HG03175 (cell line): Measurements from ENCODE around the gene IDE.
"Not testable (repeated sequence)": the region's sequence is repeated elsewhere in the genome, so short reads cannot be mapped to it uniquely, and the experiment has no call there.

Experiments used
- ATAC-seq: cut with Tn5 transposase; IDR thresholded peaks from one replicate; pipeline ENCODE4 v1.9.1; 2021; ENCODE audit warnings: mild to moderate bottlenecking, moderate library complexity; ENCODE audit not compliant: unreplicated experiment

IDE gene

GRCh38 chr10:92492748-92493240 lies 81.1 kb downstream of the IDE start:
- ATAC-seq, result no peak

DNA sequence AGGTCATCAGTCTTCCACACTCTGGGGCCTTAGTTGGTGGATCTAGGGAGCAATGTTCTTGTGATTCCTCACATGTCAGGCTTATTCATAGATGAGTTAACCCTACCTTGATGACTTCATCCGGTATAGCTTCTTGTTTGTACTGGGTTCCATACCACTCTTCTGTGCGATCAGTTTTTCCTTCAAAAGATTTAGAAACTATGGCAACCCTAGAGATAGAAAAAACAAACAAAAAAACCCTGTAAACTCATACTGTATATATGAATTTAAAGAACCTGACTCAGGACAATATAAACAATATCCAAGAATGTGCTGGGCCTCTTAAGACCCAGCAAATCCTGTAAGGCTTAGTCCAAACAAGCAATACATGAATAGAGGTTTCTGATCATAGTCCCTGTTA lies 83.5 kb downstream of the IDE start:
- no peak for ATAC-seq

DNA sequence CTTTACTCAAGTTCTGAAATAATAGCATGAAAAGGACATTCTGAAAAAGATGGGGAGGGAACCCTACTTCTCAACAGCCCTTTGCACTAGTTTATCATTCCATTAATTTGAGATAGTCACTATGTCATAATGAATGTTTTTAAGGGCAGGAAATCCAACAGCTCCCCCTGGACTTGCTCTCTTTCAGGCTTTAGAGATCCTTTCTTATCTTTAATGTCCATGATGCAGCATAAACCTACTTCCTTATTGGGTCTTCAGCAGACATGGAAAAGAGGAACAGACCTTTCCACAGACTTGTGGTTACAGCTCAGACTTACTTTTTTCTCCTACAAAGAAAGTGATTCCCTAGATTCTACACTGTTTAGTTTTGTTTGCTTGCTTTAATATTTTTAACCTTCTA lies 87.3 kb downstream of the IDE start:
- no peak for ATAC-seq

DNA sequence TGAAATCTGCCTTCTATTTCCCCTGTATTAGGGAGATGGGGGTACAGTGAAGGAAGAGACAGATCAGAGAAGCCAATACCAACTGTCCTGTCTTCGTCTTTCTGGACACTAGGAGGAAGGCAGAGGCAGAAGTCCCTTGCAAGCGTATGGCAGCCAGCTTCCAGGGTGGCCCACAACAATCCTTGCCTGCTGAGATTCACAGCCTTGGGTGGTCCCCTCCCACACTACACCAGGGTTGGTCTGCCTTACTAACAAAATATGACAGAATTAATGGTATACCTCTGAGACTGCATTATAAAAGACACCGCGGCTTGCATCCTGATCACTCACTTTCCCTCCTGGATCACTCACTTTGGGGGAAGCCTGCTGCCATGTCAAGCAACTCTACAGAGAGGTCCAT lies 90.4 kb downstream of the IDE start:
- ATAC-seq, result no peak

DNA sequence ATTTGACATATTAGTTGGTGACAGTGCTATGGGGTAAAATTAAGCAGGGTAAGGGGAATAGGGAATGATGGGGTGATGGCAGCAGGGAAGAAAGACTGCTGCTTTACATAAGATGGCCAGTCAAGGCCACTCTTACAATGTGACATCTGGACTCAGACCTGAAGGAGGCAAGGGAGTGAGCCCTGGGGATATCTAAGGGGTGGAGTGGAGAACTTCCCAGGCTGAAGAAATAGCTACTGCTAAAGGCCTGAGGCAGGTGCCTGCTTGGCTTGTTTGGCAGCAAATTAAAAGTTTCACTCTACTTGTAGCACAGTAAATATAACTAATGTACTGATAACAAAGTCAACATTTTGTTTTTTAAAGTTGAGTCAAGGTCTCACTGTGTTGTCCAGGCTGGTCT lies 93.5 kb downstream of the IDE start:
- no peak for ATAC-seq

GRCh38 chr10:92479547-92479946 lies 94.3 kb downstream of the IDE start:
- ATAC-seq, result no peak

DNA sequence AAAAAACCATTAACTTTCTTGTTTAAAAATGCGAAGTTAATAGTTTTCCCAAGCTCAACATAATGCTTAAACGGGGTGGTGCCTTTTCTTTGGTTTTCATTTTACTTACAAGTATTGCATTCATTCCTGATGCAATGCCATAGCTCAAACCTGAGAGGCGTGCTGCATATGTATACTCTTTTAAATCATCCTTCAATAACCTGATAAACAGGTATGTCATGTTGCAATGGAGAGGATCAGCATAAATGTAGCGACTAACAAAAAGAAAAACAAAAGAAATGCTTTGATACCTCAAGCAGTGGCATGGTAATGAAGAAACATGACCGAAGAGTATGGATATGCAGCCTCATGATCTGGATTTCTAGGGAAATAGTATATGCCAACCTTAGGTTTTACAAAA lies 95.4 kb downstream of the IDE start:
- no peak for ATAC-seq

- no peak for ATAC-seq
Measured at GRCh38 chr10:92475357-92475868, 98.5 kb downstream of the IDE start.

- no peak for ATAC-seq
Measured at GRCh38 chr10:92470026-92470425, 103.9 kb downstream of the IDE start.

DNA sequence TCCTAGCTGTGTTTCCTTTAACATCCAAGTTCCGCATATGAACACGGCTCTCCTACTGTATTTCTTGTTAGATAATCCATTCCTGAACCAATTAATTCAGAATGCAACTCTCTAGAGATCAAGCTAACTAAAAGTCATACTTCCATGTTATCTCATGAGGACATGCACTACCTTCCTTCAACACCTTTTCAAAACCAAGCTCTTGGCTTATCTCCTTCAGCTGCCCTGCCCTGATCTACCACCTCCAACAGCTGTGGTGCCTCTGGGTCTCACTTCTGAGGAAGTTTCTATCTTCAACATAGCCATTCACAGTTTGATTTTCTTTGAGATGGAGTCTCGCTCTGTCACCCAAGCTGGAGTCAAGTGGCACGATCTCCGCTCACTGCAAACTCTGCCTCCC lies 109.5 kb downstream of the IDE start:
- no peak for ATAC-seq

- no peak for ATAC-seq
Measured at GRCh38 chr10:92463582-92463981, 110.3 kb downstream of the IDE start.

GRCh38 chr10:92454955-92455354 lies 118.9 kb downstream of the IDE start:
- ATAC-seq, result not testable (repeated sequence)

- ATAC-seq, result no peak
Measured at GRCh38 chr10:92452313-92452712, 121.6 kb downstream of the IDE start.

GRCh38 chr10:92451431-92451830 lies 122.5 kb downstream of the IDE start:
- ATAC-seq, result no peak

DNA sequence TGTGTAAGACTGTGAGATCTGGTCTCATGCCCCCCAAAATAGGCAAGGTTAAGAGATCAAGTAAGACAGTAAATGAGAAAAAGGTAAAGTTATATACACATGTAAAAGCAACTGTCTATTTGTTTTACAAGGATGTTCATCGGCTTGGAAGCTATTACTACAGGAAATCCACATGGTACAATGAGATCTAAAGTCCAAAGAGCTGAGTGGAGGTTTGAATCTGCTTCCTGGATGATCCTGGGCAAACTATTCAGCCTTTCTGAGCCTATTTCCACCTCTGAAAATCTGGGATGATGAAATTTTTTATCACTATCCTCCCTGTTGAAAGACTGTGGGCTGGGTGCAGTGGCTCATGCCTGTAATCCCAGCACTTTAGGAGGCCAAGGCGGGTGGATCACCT lies 123.0 kb downstream of the IDE start:
- no peak for ATAC-seq

- ATAC-seq, result no peak
Measured at GRCh38 chr10:92440578-92440977, 133.3 kb downstream of the IDE start.

DNA sequence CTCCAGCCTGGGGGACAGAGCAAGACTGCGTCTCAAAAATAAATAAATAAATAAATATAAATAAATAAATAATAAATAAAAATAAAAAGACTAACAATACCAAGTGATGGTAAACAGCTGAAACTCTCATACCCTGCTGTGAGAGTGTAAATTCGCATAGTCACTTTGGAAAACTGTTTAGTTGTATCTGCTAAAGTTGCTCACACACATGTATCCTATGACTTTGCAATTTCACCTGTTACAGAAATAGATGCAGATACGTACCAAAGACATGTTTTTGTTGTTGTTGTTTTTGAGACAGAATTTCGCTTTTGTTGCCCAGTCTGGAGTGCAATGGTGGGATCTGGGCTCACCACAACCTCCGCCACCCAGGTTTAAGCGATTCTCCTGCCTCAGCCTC lies 135.7 kb downstream of the IDE start:
- ATAC-seq, result no peak

- no peak for ATAC-seq
Measured at GRCh38 chr10:92436611-92437010, 137.3 kb downstream of the IDE start.

DNA sequence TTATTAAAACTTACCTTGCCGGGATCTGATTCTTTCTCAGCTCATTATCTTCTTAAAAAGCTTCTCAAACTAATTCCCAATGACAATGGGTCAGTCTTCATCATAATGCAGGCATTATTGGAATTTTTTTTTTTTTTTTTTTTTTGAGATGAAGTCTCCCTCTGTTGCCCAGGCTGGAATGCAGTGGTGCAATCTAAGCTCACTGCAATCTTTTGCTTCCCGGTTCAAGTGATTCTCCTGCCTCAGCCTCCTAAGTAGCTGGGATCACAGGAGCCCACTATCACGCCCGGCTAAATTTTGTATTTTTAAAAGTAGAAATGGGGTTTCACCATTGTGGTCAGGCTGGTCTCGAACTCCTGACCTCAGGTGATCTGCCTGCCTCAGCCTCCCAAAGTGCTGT lies 137.8 kb downstream of the IDE start:
- ATAC-seq, result not testable (repeated sequence)

DNA sequence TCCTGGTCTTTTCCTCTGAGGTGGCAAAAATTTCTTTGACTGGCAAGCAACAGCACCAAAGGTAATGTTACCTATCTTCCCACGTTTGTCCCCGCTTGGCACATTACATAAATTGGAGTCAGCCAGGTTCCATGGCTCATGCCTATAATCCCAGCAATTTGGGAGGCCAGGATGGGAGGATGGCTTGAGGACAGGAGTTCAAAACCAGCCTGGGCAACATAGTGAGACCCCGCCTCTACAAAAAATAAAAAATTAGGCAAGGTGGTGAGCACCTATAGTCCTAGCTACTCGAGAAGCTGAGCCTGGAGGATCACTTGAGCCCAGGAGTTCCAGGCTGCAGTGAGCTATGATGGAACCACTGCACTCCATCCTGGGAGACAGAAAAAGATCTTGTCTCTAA lies 139.5 kb downstream of the IDE start:
- ATAC-seq, result no peak

- ATAC-seq, result no peak
Measured at GRCh38 chr10:92432596-92432995, 141.3 kb downstream of the IDE start.

DNA sequence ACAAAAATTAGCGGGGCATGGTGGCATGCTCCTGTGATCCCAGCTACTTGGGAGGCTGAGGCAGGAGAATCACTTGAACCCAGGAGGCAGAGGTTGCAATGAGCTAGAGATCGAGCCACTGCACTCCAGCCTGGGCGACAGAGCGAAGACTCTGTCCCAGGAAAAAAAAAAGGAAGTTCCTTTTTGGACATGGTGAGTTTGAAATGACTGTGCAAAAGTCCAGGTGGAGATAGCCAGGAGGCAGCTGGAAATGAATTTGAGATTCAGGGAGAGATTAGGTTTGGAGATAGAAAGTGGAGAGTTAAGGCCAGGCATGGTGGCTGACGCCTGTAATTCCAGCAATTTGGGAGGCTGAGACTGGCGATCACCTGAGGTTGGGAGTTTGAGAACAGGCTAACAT lies 143.8 kb downstream of the IDE start:
- ATAC-seq, result no peak

- no peak for ATAC-seq
Measured at GRCh38 chr10:92421550-92421949, 152.3 kb downstream of the IDE start.
